ENCODE measurements around the gene PTPRG.

Gene PTPRG

DNA sequence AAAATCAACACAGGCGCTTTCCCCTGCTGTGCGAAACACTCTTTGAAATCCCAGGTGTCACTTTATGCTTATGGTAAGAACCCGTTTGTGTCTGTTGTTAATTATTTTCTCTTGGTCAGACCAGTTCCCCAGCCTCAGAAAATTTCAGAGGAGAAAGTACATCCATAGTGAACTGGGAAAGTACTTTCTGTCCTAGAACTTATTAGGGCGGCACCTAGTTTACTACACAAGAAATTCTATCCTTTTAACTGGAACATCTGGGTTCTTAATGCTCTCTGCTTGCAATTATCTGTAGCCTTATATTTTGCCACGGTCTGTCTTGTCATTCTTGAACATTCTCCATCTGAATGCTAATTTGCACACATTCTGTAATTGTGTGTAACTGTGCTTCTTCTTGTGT lies 215.0 kb downstream of the PTPRG start:
- Histone ChIP-seq H3K36me3 (ENCODE audit: control insufficient read depth, low read length) (no peaks in the 10 kb centered on the region), H3K4me2 (ENCODE audit: low read length) (no peak overlapping the region), H3K4me3 (ENCODE audit: low read length) (no peak overlapping the region), H3F3A (ENCODE audit: control insufficient read depth, insufficient read depth) (no peaks in the 10 kb centered on the region), H4K20me1 (ENCODE audit: control insufficient read depth, insufficient read depth, low read depth, low read length) (no peaks in the 10 kb centered on the region), H3K27ac (ENCODE audit: low read depth, low read length) (no peak overlapping the region), H3K9me2 (replicated peaks; ENCODE audit: control insufficient read depth, low read length) (no peaks in the 10 kb centered on the region), H3K79me2 (ENCODE audit: control insufficient read depth, low read length) (no peaks in the 10 kb centered on the region), H3K9me3 (ENCODE audit: control insufficient read depth, insufficient read depth, low read length) (no peaks in the 10 kb centered on the region), H3K27me3 (ENCODE audit: control insufficient read depth, low read length) (no peaks in the 10 kb centered on the region), H3K4me1 (ENCODE audit: control insufficient read depth, low read length) (no peaks in the 10 kb centered on the region)
- no peak for TF ChIP-seq EZH2phosphoT487 (IDR thresholded peaks at IDR 0.05; ENCODE audit: borderline replicate concordance, low read length)
- TF ChIP-seq, protein P1, sequence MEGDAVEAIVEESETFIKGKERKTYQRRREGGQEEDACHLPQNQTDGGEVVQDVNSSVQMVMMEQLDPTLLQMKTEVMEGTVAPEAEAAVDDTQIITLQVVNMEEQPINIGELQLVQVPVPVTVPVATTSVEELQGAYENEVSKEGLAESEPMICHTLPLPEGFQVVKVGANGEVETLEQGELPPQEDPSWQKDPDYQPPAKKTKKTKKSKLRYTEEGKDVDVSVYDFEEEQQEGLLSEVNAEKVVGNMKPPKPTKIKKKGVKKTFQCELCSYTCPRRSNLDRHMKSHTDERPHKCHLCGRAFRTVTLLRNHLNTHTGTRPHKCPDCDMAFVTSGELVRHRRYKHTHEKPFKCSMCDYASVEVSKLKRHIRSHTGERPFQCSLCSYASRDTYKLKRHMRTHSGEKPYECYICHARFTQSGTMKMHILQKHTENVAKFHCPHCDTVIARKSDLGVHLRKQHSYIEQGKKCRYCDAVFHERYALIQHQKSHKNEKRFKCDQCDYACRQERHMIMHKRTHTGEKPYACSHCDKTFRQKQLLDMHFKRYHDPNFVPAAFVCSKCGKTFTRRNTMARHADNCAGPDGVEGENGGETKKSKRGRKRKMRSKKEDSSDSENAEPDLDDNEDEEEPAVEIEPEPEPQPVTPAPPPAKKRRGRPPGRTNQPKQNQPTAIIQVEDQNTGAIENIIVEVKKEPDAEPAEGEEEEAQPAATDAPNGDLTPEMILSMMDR (IDR thresholded peaks at IDR 0.05; ENCODE audit: low read depth, low read length, poor library complexity, severe bottlenecking), result no peak

DNA sequence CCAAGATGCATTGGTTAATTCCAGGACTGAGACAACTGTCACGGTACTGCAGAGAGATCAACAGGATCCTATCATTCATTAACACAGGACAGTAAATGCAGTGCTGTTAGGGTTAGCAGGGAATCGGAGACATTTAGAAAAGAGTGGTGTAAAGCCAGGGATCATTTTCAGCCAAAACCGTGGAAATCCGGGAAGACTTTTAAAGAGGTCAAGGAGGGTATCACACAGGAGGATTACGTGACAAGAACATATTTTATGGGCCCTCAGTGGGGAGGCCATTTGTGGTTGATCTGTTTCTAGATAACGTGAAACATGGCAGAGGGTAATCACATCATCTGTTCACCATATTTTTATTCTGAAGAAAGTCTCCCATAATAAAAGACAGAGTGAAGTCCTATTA lies 216.1 kb downstream of the PTPRG start:
- H3K9me3 ChIP-seq (ENCODE audit: control insufficient read depth, insufficient read depth, low read length), result no peaks in the 10 kb centered on the region
- TF ChIP-seq EZH2phosphoT487 (IDR thresholded peaks at IDR 0.05; ENCODE audit: borderline replicate concordance, low read length), result no peak
- no peak overlapping the region for H3K4me3 ChIP-seq (ENCODE audit: low read length)
- no peaks in the 10 kb centered on the region for H3K36me3 ChIP-seq (ENCODE audit: control insufficient read depth, low read length)
- no peaks in the 10 kb centered on the region for H3K9me2 ChIP-seq (replicated peaks; ENCODE audit: control insufficient read depth, low read length)
- no peaks in the 10 kb centered on the region for H3F3A ChIP-seq (ENCODE audit: control insufficient read depth, insufficient read depth)
- H4K20me1 ChIP-seq (ENCODE audit: control insufficient read depth, insufficient read depth, low read depth, low read length), result no peaks in the 10 kb centered on the region
- no peak overlapping the region for H3K27ac ChIP-seq (ENCODE audit: low read depth, low read length)
- H3K4me2 ChIP-seq (ENCODE audit: low read length), result no peak overlapping the region
- H3K79me2 ChIP-seq (ENCODE audit: control insufficient read depth, low read length), result no peaks in the 10 kb centered on the region
- H3K27me3 ChIP-seq (ENCODE audit: control insufficient read depth, low read length), result no peaks in the 10 kb centered on the region
- H3K4me1 ChIP-seq (ENCODE audit: control insufficient read depth, low read length), result no peaks in the 10 kb centered on the region

DNA sequence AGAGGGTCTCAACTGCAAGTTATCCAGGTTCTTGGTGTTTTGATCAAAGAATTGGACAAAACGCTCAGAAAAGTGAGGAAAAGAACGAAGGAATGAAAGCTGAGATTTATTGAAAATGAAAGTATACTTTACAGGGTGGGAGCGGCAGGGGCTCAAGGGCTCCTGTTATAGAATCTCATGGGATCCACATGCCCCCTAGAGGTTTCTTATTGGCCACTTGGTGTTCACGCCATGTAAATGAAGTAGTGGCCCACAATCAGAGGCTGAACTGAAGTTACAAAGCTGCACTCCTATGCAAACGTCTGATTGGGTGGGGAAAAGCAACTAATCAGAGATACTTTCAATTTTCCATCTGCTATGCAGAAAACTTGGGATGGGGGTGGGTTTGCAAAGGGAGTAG lies 216.7 kb downstream of the PTPRG start:
- H3F3A ChIP-seq (ENCODE audit: control insufficient read depth, insufficient read depth), result no peaks in the 10 kb centered on the region
- H3K79me2 ChIP-seq (ENCODE audit: control insufficient read depth, low read length), result no peaks in the 10 kb centered on the region
- no peaks in the 10 kb centered on the region for H3K4me1 ChIP-seq (ENCODE audit: control insufficient read depth, low read length)
- no peaks in the 10 kb centered on the region for H4K20me1 ChIP-seq (ENCODE audit: control insufficient read depth, insufficient read depth, low read depth, low read length)
- H3K4me3 ChIP-seq (ENCODE audit: low read length), result no peak overlapping the region
- no peak for TF ChIP-seq EZH2phosphoT487 (IDR thresholded peaks at IDR 0.05; ENCODE audit: borderline replicate concordance, low read length)
- TF ChIP-seq, protein P1 (IDR thresholded peaks at IDR 0.05; ENCODE audit: low read depth, low read length, poor library complexity, severe bottlenecking), result no peak
- H3K27ac ChIP-seq (ENCODE audit: low read depth, low read length), result no peak overlapping the region
- no peaks in the 10 kb centered on the region for H3K9me2 ChIP-seq (replicated peaks; ENCODE audit: control insufficient read depth, low read length)
- no peak overlapping the region for H3K4me2 ChIP-seq (ENCODE audit: low read length)
- no peaks in the 10 kb centered on the region for H3K9me3 ChIP-seq (ENCODE audit: control insufficient read depth, insufficient read depth, low read length)
- no peaks in the 10 kb centered on the region for H3K36me3 ChIP-seq (ENCODE audit: control insufficient read depth, low read length)
- H3K27me3 ChIP-seq (ENCODE audit: control insufficient read depth, low read length), result no peaks in the 10 kb centered on the region

DNA sequence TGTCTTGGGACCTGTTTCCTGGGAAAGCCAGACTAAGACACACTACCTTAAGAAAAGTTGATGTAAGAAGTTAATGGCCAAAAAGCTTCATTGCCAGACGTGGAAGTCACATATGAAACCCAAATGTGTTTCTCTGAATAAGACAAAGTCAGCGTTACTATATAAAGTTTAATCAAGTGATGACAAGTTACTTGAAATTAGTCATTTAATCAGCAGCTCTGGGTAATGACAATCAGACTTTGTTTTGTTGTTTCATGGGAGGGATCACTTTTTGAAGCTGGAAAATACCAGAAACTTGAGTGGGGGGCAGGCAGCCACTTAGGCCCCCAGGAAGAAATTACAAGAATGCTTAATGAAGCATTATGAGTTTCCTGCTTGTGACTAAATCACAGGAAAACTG lies 218.6 kb downstream of the PTPRG start:
- Histone ChIP-seq H3K4me3 (ENCODE audit: low read length) (no peak overlapping the region), H4K20me1 (ENCODE audit: control insufficient read depth, insufficient read depth, low read depth, low read length) (no peaks in the 10 kb centered on the region), H3K79me2 (ENCODE audit: control insufficient read depth, low read length) (no peaks in the 10 kb centered on the region), H3K27ac (ENCODE audit: low read depth, low read length) (no peak overlapping the region), H3K36me3 (ENCODE audit: control insufficient read depth, low read length) (no peaks in the 10 kb centered on the region), H3K9me2 (replicated peaks; ENCODE audit: control insufficient read depth, low read length) (no peaks in the 10 kb centered on the region), H3K4me1 (ENCODE audit: control insufficient read depth, low read length) (no peaks in the 10 kb centered on the region), H3F3A (ENCODE audit: control insufficient read depth, insufficient read depth) (no peaks in the 10 kb centered on the region), H3K27me3 (ENCODE audit: control insufficient read depth, low read length) (no peaks in the 10 kb centered on the region), H3K4me2 (ENCODE audit: low read length) (no peak overlapping the region), H3K9me3 (ENCODE audit: control insufficient read depth, insufficient read depth, low read length) (no peaks in the 10 kb centered on the region)
- TF ChIP-seq EZH2phosphoT487 (IDR thresholded peaks at IDR 0.05; ENCODE audit: borderline replicate concordance, low read length), result no peak
- TF ChIP-seq, protein P1 (IDR thresholded peaks at IDR 0.05; ENCODE audit: low read depth, low read length, poor library complexity, severe bottlenecking), result no peak

Measured in DOHH2 (cell line).